CD8-positive, alpha-beta memory T cell (primary cell): ENCODE results near the gene PROB1. TPM values are rescaled to one million over a fixed set of nuclear protein-coding genes. Genes with fewer than 3 reads are reported as not detected.
"Not testable (repeated sequence)": the region's sequence is repeated elsewhere in the genome, so short reads cannot be mapped to it uniquely, and the experiment has no call there.

Experiments used
- CTCF ChIA-PET: fragments of 350-600 bp; sonication (Branson Sonifier 250); formaldehyde crosslinking; loops from one replicate; lab custom pipeline; 2021; ENCODE audit warnings: antibody characterized with exemption; lab: Charles Lee
- POLR2A ChIA-PET: fragments of 350-600 bp; sonication (Branson Sonifier 250); formaldehyde crosslinking; loops from one replicate; lab custom pipeline; 2021; ENCODE audit warnings: antibody characterized with exemption; lab: Charles Lee
- DNase-seq, 5 donors: peaks; one replicate each; pipeline versions ENCODE4 v3.0.0 to v3.0.0-alpha.2; 2020 to 2022; ENCODE audit warnings: mixed read lengths in 1 of 5
- H3K27ac ChIP-seq: one replicate; pipeline ENCODE4 v1.7.0; 2013; ENCODE audit warnings: low read depth, mild to moderate bottlenecking, low read length, moderate library complexity
- H3K27me3 ChIP-seq: 2 replicates; pipeline ENCODE4 v1.7.0; 2013; ENCODE audit warnings: low read length, mild to moderate bottlenecking; ENCODE audit not compliant: insufficient read depth, poor library complexity, severe bottlenecking
- H3K36me3 ChIP-seq: 2 replicates; pipeline ENCODE4 v1.7.0; 2013; ENCODE audit warnings: mild to moderate bottlenecking, low read length, moderate library complexity; ENCODE audit not compliant: insufficient read depth
- H3K4me1 ChIP-seq: 2 replicates; pipeline ENCODE4 v1.7.0; 2013; ENCODE audit warnings: mild to moderate bottlenecking, low read length, moderate library complexity; ENCODE audit not compliant: insufficient read depth
- H3K4me3 ChIP-seq: 2 replicates; pipeline ENCODE4 v1.7.0; 2013; ENCODE audit warnings: mild to moderate bottlenecking, low read length
- H3K9me3 ChIP-seq: 2 replicates; pipeline ENCODE4 v1.7.0; 2013; ENCODE audit warnings: mild to moderate bottlenecking, low read length
- H3K27ac Mint-ChIP-seq, 8 donors: one replicate each; pipeline ENCODE4 v1.8.0; 2020 to 2021; ENCODE audit warnings: mixed read lengths in 8 of 8, mild to moderate bottlenecking in 6 of 8, inconsistent platforms in 3 of 8, moderate library complexity in 3 of 8
- H3K27me3 Mint-ChIP-seq, 2 donors: one replicate each; pipeline ENCODE4 v1.8.0; 2020 to 2021; ENCODE audit warnings: mixed read lengths in 2 of 2, mild to moderate bottlenecking in 1 of 2, moderate library complexity in 1 of 2
- H3K36me3 Mint-ChIP-seq, 3 donors: one replicate each; pipeline ENCODE4 v1.8.0; 2020 to 2021; ENCODE audit warnings: mixed read lengths in 3 of 3, inconsistent platforms in 1 of 3, mild to moderate bottlenecking in 1 of 3
- H3K4me1 Mint-ChIP-seq, 3 donors: one replicate each; pipeline ENCODE4 v1.8.0; 2020 to 2021; ENCODE audit warnings: mixed read lengths in 3 of 3, inconsistent platforms in 1 of 3, mild to moderate bottlenecking in 1 of 3
- H3K4me3 Mint-ChIP-seq, 7 donors: one replicate each; pipeline ENCODE4 v1.8.0; 2020 to 2021; ENCODE audit warnings: mixed read lengths in 7 of 7, mild to moderate bottlenecking in 6 of 7, moderate library complexity in 4 of 7, inconsistent platforms in 2 of 7
- H3K9me3 Mint-ChIP-seq, 5 donors: one replicate each; pipeline ENCODE4 v1.8.0; 2020 to 2022; ENCODE audit warnings: mixed read lengths in 5 of 5, mild to moderate bottlenecking in 3 of 5, moderate library complexity in 2 of 5, inconsistent platforms in 1 of 5
- polyA plus RNA-seq: library from polyadenylated mRNA; unstranded; fragments of 300-500 nt; fragmentation: Illumina TruSeq; gene quantifications from one replicate; pipeline ENCODE4 v1.2.3, GENCODE V29; 2021
- total RNA-seq, 2 experiments: library from RNA; stranded (reverse); gene quantifications; one replicate each; pipeline ENCODE4 v1.2.3, GENCODE V29; 2021

The PROB1 gene
- total and polyA plus RNA-seq, 3 experiments from 2014 or later = 0.72 to 7.2 (median 6.7) TPM

GRCh38 chr5:139390639-139391569 lies 4.0 kb downstream of the PROB1 start:
- no peaks in the 10 kb centered on the region for H3K9me3 Mint-ChIP-seq
- Histone ChIP-seq H3K27ac (peak overlapping the region; percentile 66), H3K9me3 (no peaks in the 10 kb centered on the region), H3K36me3 (no peaks in the 10 kb centered on the region), H3K4me1 (peaks cover 43% of the 10 kb centered on the region), H3K4me3 (peak overlapping the region; percentile 24), H3K27me3 (no peaks in the 10 kb centered on the region)
- peaks cover 0 to 5% of the 10 kb centered on the region in 2 donors for H3K27me3 Mint-ChIP-seq
- peak overlapping the region; percentile 83 to 97 (median 92) for H3K27ac Mint-ChIP-seq
- peaks cover 0 to 2% (median 0%) of the 10 kb centered on the region in 3 donors for H3K36me3 Mint-ChIP-seq
- ChIA-PET POLR2A (interaction anchor here (0.5 to 2.3 kb wide), 5 partner anchors 13 to 1053 kb away, joined by 3 to 20 read pairs (median 7); partner anchors contain the start of genes MATR3, PAIP2 and SPATA24), CTCF (interaction anchor here (0.7 to 5.4 kb wide), 11 partner anchors 10 to 140 kb away, joined by 3 to 38 read pairs (median 4); partner anchors contain the start of genes PAIP2 and SPATA24)
- H3K4me3 Mint-ChIP-seq = peak overlapping the region; percentile 75 to 89 (median 84)
- H3K4me1 Mint-ChIP-seq = peaks cover 32 to 68% (median 44%) of the 10 kb centered on the region in 3 donors
- no peak for DNase-seq

GRCh38 chr5:139389701-139390638 lies 4.9 kb downstream of the PROB1 start, which contains the start of gene MZB1:
Gene MZB1, minus strand, starts transcription at chr5:139389913. Its CDS starts 57 bp downstream, at chr5:139389856.
- DNase-seq = peak; percentile 41 to 89 (median 58)
- H3K9me3 Mint-ChIP-seq = no peaks in the 10 kb centered on the region

GRCh38 chr5:139388198-139388821 lies 6.6 kb downstream of the PROB1 start:
- no peaks in the 10 kb centered on the region for H3K27me3 ChIP-seq
- Mint-ChIP-seq H3K9me3 (no peaks in the 10 kb centered on the region), H3K27me3 (peaks cover 0 to 5% of the 10 kb centered on the region in 2 donors), H3K4me3 (peak overlapping the region in 1 of 7 donors; percentile 9), H3K36me3 (peaks cover 0 to 2% (median 0%) of the 10 kb centered on the region in 3 donors), H3K4me1 (peaks cover 48 to 84% (median 59%) of the 10 kb centered on the region in 3 donors), H3K27ac (peak overlapping the region in 3 of 8 donors; percentile 29 to 68 (median 29))
- H3K4me3 ChIP-seq = no peak overlapping the region
- H3K9me3 ChIP-seq = no peaks in the 10 kb centered on the region
- DNase-seq = no peak
- H3K27ac ChIP-seq = no peak overlapping the region
- ChIA-PET CTCF (interaction anchor here (4.2 kb wide), 1 partner anchor 47 kb away, joined by 21 read pairs; the partner anchor contains the start of gene PAIP2), POLR2A (no interaction called here)
- H3K4me1 ChIP-seq = peaks cover 53% of the 10 kb centered on the region
- no peaks in the 10 kb centered on the region for H3K36me3 ChIP-seq

More at GRCh38 chr5:139389701-139390638, 4.9 kb downstream of the PROB1 start, which contains the start of gene MZB1:
- Histone ChIP-seq H3K36me3 (no peaks in the 10 kb centered on the region), H3K9me3 (no peaks in the 10 kb centered on the region), H3K4me3 (peak within 1 kb of the TSS; percentile 24), H3K27ac (peak within 1 kb of the TSS; percentile 66), H3K4me1 (peaks cover 51% of the 10 kb centered on the region), H3K27me3 (no peaks in the 10 kb centered on the region)
- ChIA-PET CTCF (interaction anchor here (0.9 to 5.4 kb wide), 6 partner anchors 12 to 127 kb away, joined by 3 to 38 read pairs (median 4); partner anchors contain the start of genes PAIP2 and SPATA24), POLR2A (interaction anchor here (0.6 to 2.3 kb wide), 4 partner anchors 14 to 97 kb away, joined by 3 to 20 read pairs (median 4); partner anchors contain the start of genes MATR3, PAIP2 and SPATA24)
- peak within 1 kb of the TSS; percentile 57 to 85 (median 83) for H3K4me3 Mint-ChIP-seq
- peaks cover 41 to 75% (median 54%) of the 10 kb centered on the region in 3 donors for H3K4me1 Mint-ChIP-seq
- peaks cover 0 to 5% of the 10 kb centered on the region in 2 donors for H3K27me3 Mint-ChIP-seq
- peak within 1 kb of the TSS; percentile 83 to 94 (median 92) for H3K27ac Mint-ChIP-seq
- peaks cover 0 to 2% (median 0%) of the 10 kb centered on the region in 3 donors for H3K36me3 Mint-ChIP-seq

- Histone ChIP-seq H3K27me3 (no peaks in the 10 kb centered on the region), H3K4me1 (peaks cover 51% of the 10 kb centered on the region), H3K4me3 (no peak overlapping the region), H3K36me3 (no peaks in the 10 kb centered on the region), H3K9me3 (no peaks in the 10 kb centered on the region), H3K27ac (no peak overlapping the region)
- Mint-ChIP-seq H3K27me3 (peaks cover 0 to 5% of the 10 kb centered on the region in 2 donors), H3K9me3 (no peaks in the 10 kb centered on the region), H3K4me1 (peaks cover 48 to 79% (median 56%) of the 10 kb centered on the region in 3 donors), H3K36me3 (peaks cover 0 to 1% (median 0%) of the 10 kb centered on the region in 3 donors), H3K27ac (peak overlapping the region in 2 of 8 donors; percentile 29 to 54), H3K4me3 (peak overlapping the region in 1 of 7 donors; percentile 30)
- ChIA-PET CTCF (no interaction called here), POLR2A (no interaction called here)
- no peak for DNase-seq
Measured at GRCh38 chr5:139387611-139388197, 7.2 kb downstream of the PROB1 start.

- peak overlapping the region in 1 of 7 donors; percentile 30 for H3K4me3 Mint-ChIP-seq
- POLR2A ChIA-PET = interaction anchor here (0.6 to 0.7 kb wide), 2 partner anchors 13 to 29 kb away, joined by 3 to 4 read pairs; no protein-coding TSS in a partner anchor
- DNase-seq, H3K9me3 Mint-ChIP-seq, H3K36me3 Mint-ChIP-seq, H3K27me3 ChIP-seq, H3K4me3 ChIP-seq, H3K9me3 ChIP-seq, H3K27me3 Mint-ChIP-seq, H3K27ac ChIP-seq, H3K36me3 ChIP-seq: not testable (repeated sequence)
- CTCF ChIA-PET = interaction anchor here (1.1 kb wide), 1 partner anchor 130 kb away, joined by 3 read pairs; no protein-coding TSS in a partner anchor
- peaks cover 48% of the 10 kb centered on the region for H3K4me1 ChIP-seq
- H3K4me1 Mint-ChIP-seq = peaks cover 48 to 76% (median 56%) of the 10 kb centered on the region in 3 donors
- H3K27ac Mint-ChIP-seq = peak overlapping the region in 5 of 8 donors; percentile 66 to 94 (median 93)
Measured at GRCh38 chr5:139386956-139387355, 7.9 kb downstream of the PROB1 start.

GRCh38 chr5:139386050-139386438 lies 8.9 kb downstream of the PROB1 start:
- Histone ChIP-seq H3K4me3 (no peak overlapping the region), H3K9me3 (no peaks in the 10 kb centered on the region), H3K27ac (no peak overlapping the region), H3K4me1 (peaks cover 38% of the 10 kb centered on the region), H3K36me3 (no peaks in the 10 kb centered on the region), H3K27me3 (no peaks in the 10 kb centered on the region)
- H3K9me3 Mint-ChIP-seq = no peaks in the 10 kb centered on the region
- H3K4me3 Mint-ChIP-seq = peak overlapping the region in 6 of 7 donors; percentile 29 to 92 (median 86)
- POLR2A ChIA-PET = interaction anchor here (0.6 to 1.1 kb wide), 2 partner anchors 44 to 824 kb away, joined by 3 read pairs; partner anchors contain the start of gene PAIP2
- CTCF ChIA-PET = interaction anchor here (1.1 kb wide), 1 partner anchor 131 kb away, joined by 3 read pairs; no protein-coding TSS in a partner anchor
- H3K27me3 Mint-ChIP-seq = peaks cover 0 to 5% of the 10 kb centered on the region in 2 donors
- peaks cover 40 to 67% (median 47%) of the 10 kb centered on the region in 3 donors for H3K4me1 Mint-ChIP-seq
- no peak for DNase-seq
- H3K36me3 Mint-ChIP-seq = no peaks in the 10 kb centered on the region
- peak overlapping the region; percentile 84 to 95 (median 92) for H3K27ac Mint-ChIP-seq
